Common myeloid progenitor, CD34-positive (primary cell): ENCODE results near the gene GABRR2.

Experiments used
- CTCF ChIA-PET: fragments of 350-600 bp; sonication (Branson Sonifier 250); formaldehyde crosslinking; loops from one replicate; lab custom pipeline; 2021; ENCODE audit warnings: antibody characterized with exemption; lab: Charles Lee
- POLR2A ChIA-PET: fragments of 350-600 bp; sonication (Branson Sonifier 250); formaldehyde crosslinking; loops from one replicate; lab custom pipeline; 2021; ENCODE audit warnings: antibody characterized with exemption; lab: Charles Lee
- DNase-seq, 3 donors: peaks; one replicate each; pipeline versions ENCODE4 v3.0.0 to v3.0.0-alpha.2; 2013
- H3K27ac ChIP-seq, 2 experiments: 1 replicate in 1 of 2; 2 replicates in 1 of 2; pipeline ENCODE4 v1.7.0; 2013; ENCODE audit warnings: inconsistent platforms in 2 of 2, low read length in 2 of 2, mild to moderate bottlenecking in 2 of 2, low read depth in 1 of 2, moderate library complexity in 1 of 2; ENCODE audit not compliant: severe bottlenecking in 2 of 2, insufficient read depth in 1 of 2, poor library complexity in 1 of 2
- H3K27me3 ChIP-seq, 5 experiments: replicated peaks in 2 of 5; 1 replicate in 3 of 5; 2 replicates in 2 of 5; pipeline versions ENCODE4 v1.6.1 to v1.7.0; 2013; ENCODE audit warnings: low read length in 4 of 5, mild to moderate bottlenecking in 2 of 5, moderate library complexity in 2 of 5, inconsistent platforms in 1 of 5; ENCODE audit not compliant: insufficient read depth in 5 of 5, control insufficient read depth in 4 of 5
- H3K36me3 ChIP-seq, 4 experiments: 1 replicate in 2 of 4; 2 replicates in 2 of 4; pipeline versions ENCODE4 v1.6.1 to v1.7.0; 2013; ENCODE audit warnings: low read length in 3 of 4, control low read depth in 1 of 4, mild to moderate bottlenecking in 1 of 4; ENCODE audit not compliant: control insufficient read depth in 4 of 4, insufficient read depth in 4 of 4
- H3K4me1 ChIP-seq, 4 experiments: 1 replicate in 3 of 4; 2 replicates in 1 of 4; pipeline versions ENCODE4 v1.6.1 to v1.7.1; 2013; ENCODE audit warnings: low read length in 3 of 4, mild to moderate bottlenecking in 3 of 4, control low read depth in 1 of 4, inconsistent platforms in 1 of 4, moderate library complexity in 1 of 4; ENCODE audit not compliant: control insufficient read depth in 4 of 4, insufficient read depth in 4 of 4; ENCODE audit errors: control extremely low read depth in 1 of 4
- H3K4me3 ChIP-seq, 7 experiments: 1 replicate in 4 of 7; 2 replicates in 3 of 7; pipeline versions ENCODE4 v1.5.1 to v1.7.0; 2013; ENCODE audit warnings: mild to moderate bottlenecking in 7 of 7, low read length in 6 of 7, moderate library complexity in 6 of 7, inconsistent platforms in 2 of 7, low read depth in 2 of 7, control low read depth in 1 of 7; ENCODE audit not compliant: insufficient read depth in 4 of 7, control insufficient read depth in 1 of 7; ENCODE audit errors: extremely low read depth in 1 of 7
- H3K9me3 ChIP-seq, 5 experiments: 1 replicate in 4 of 5; 2 replicates in 1 of 5; pipeline versions ENCODE4 v1.6.1 to v1.7.1; 2013; ENCODE audit warnings: low read length in 4 of 5, mild to moderate bottlenecking in 2 of 5, inconsistent platforms in 1 of 5, low read depth in 1 of 5, moderate library complexity in 1 of 5; ENCODE audit not compliant: control insufficient read depth in 4 of 5, insufficient read depth in 2 of 5; ENCODE audit errors: control extremely low read depth in 1 of 5
- WGBS: methylation state at CpG from one replicate; pipeline ENCODE4 v1.1.5; 2013; ENCODE audit not compliant: insufficient coverage; 5-methylcytosine and 5-hydroxymethylcytosine counted together

Gene GABRR2

GRCh38 chr6:89215391-89215790, 99.7 kb downstream of the GABRR2 start:
- POLR2A ChIA-PET: no interaction called here
- H3K36me3 ChIP-seq: no peaks in the 10 kb centered on the region

GRCh38 chr6:89214197-89214596, 100.9 kb downstream of the GABRR2 start:
- ChIA-PET POLR2A (no interaction called here), CTCF (no interaction called here)
- Histone ChIP-seq H3K4me1 (peaks cover 0 to 14% (median 5%) of the 10 kb centered on the region in 4 experiments), H3K4me3 (no peak overlapping the region), H3K9me3 (peaks cover 0 to 2% (median 0%) of the 10 kb centered on the region in 5 experiments), H3K27ac (no peak overlapping the region), H3K36me3 (no peaks in the 10 kb centered on the region), H3K27me3 (peaks cover 0 to 3% (median 0%) of the 10 kb centered on the region in 5 experiments)
- DNase-seq: no peak

More at GRCh38 chr6:89215391-89215790, 99.7 kb downstream of the GABRR2 start:
- peaks cover 0 to 14% (median 5%) of the 10 kb centered on the region in 4 experiments for H3K4me1 ChIP-seq
- no peak for DNase-seq
- H3K27ac ChIP-seq: no peak overlapping the region
- H3K9me3 ChIP-seq: peaks cover 0 to 2% (median 0%) of the 10 kb centered on the region in 5 experiments
- peaks cover 0 to 3% (median 0%) of the 10 kb centered on the region in 5 experiments for H3K27me3 ChIP-seq
- H3K4me3 ChIP-seq: no peak overlapping the region
- CTCF ChIA-PET: interaction anchor here (1.1 kb wide), 1 partner anchor 8 kb away, joined by 3 read pairs; no protein-coding TSS in a partner anchor

GRCh38 chr6:89212472-89212871, 102.6 kb downstream of the GABRR2 start:
- peaks cover 0 to 3% (median 0%) of the 10 kb centered on the region in 5 experiments for H3K27me3 ChIP-seq
- CTCF ChIA-PET: no interaction called here
- H3K9me3 ChIP-seq: peaks cover 0 to 2% (median 0%) of the 10 kb centered on the region in 5 experiments
- POLR2A ChIA-PET: no interaction called here
- no peaks in the 10 kb centered on the region for H3K36me3 ChIP-seq
- WGBS: 72% methylated on average over 4 of the region's 5 CpGs
- H3K4me3 ChIP-seq: no peak overlapping the region
- no peak overlapping the region for H3K27ac ChIP-seq
- H3K4me1 ChIP-seq: peaks cover 0 to 11% (median 3%) of the 10 kb centered on the region in 4 experiments
- no peak for DNase-seq

GRCh38 chr6:89209457-89209856, 105.6 kb downstream of the GABRR2 start:
- WGBS: 93% methylated on average over 6 of the region's 6 CpGs
- Histone ChIP-seq H3K36me3 (no peaks in the 10 kb centered on the region), H3K4me3 (no peak overlapping the region), H3K4me1 (no peaks in the 10 kb centered on the region), H3K27ac (no peak overlapping the region), H3K9me3 (no peaks in the 10 kb centered on the region), H3K27me3 (no peaks in the 10 kb centered on the region)
- CTCF ChIA-PET: interaction anchor here (1.3 kb wide), 2 partner anchors 9 to 29 kb away, joined by 3 to 4 read pairs; no protein-coding TSS in a partner anchor
- peak in 1 of 3 donors; percentile 5 for DNase-seq
- POLR2A ChIA-PET: no interaction called here

- no peak for DNase-seq
- 98% methylated on average over 4 of the region's 4 CpGs for WGBS
- POLR2A ChIA-PET: no interaction called here
- H3K4me1 ChIP-seq: no peaks in the 10 kb centered on the region
- no peaks in the 10 kb centered on the region for H3K36me3 ChIP-seq
- no peaks in the 10 kb centered on the region for H3K27me3 ChIP-seq
- no peak overlapping the region for H3K4me3 ChIP-seq
- H3K27ac ChIP-seq: no peak overlapping the region
- CTCF ChIA-PET: interaction anchor here (1.3 kb wide), 2 partner anchors 8 to 30 kb away, joined by 3 to 4 read pairs; no protein-coding TSS in a partner anchor
- H3K9me3 ChIP-seq: no peaks in the 10 kb centered on the region
Observed at GRCh38 chr6:89208551-89208950, 106.5 kb downstream of the GABRR2 start.
